Gastroesophageal sphincter (tissue), 4 donors: ENCODE results near the gene SQSTM1. TPM values are rescaled to one million over a fixed set of nuclear protein-coding genes. Genes with fewer than 3 reads are reported as not detected.

Experiments used
- ATAC-seq: fragments of 150-250 bp; one replicate; pipeline ENCODE4 v1.9.1; 2016; ENCODE audit warnings: mild to moderate bottlenecking, moderate library complexity
- H3K27ac ChIP-seq, 4 donors: fragments of 200-600 bp; sonication (generic) in 3 of 4; 1 replicate in 3 of 4; 2 replicates in 1 of 4; pipeline ENCODE4 v1.5.1; 2016 to 2019
- H3K27me3 ChIP-seq: fragments of 200-600 bp; sonication (generic); one replicate; pipeline ENCODE4 v1.5.1; 2019
- H3K36me3 ChIP-seq, 2 donors: fragments of 200-600 bp; sonication (generic); one replicate each; pipeline ENCODE4 v1.5.1; 2019; ENCODE audit warnings: control low read depth in 1 of 2
- H3K4me1 ChIP-seq, 3 donors: fragments of 200-600 bp; sonication (generic); 1 replicate in 2 of 3; 2 replicates in 1 of 3; pipeline ENCODE4 v1.5.1; 2016 to 2019; ENCODE audit warnings: control low read depth in 2 of 3
- H3K4me3 ChIP-seq, 2 donors: fragments of 200-600 bp; sonication (generic); one replicate each; pipeline ENCODE4 v1.5.1; 2019; ENCODE audit warnings: mild to moderate bottlenecking in 1 of 2, moderate library complexity in 1 of 2
- H3K9me3 ChIP-seq, 3 donors: fragments of 200-600 bp; sonication (generic); one replicate each; pipeline ENCODE4 v1.5.1; 2017 to 2019; ENCODE audit warnings: control low read depth in 2 of 3
- CTCF ChIP-seq, 4 experiments: fragments of 200-600 bp in 2 of 4; fragments of 450-650 bp in 2 of 4; sonication (generic) in 1 of 4; IDR thresholded peaks; one replicate each; pipeline ENCODE4 v1.5.1; 2017 to 2019; ENCODE audit warnings: antibody characterized with exemption in 4 of 4, mild to moderate bottlenecking in 2 of 4, moderate library complexity in 2 of 4
- EP300 ChIP-seq: sonication (generic); formaldehyde crosslinking; IDR thresholded peaks from one replicate; pipeline ENCODE4 v1.6.1; 2017; ENCODE audit warnings: antibody characterized with exemption, mild to moderate bottlenecking
- POLR2A ChIP-seq, 2 donors: fragments of 450-650 bp; IDR thresholded peaks; one replicate each; pipeline ENCODE4 v1.6.1; 2017; ENCODE audit warnings: antibody characterized with exemption in 2 of 2, mild to moderate bottlenecking in 2 of 2, moderate library complexity in 1 of 2
- POLR2AphosphoS5 ChIP-seq: sonication (generic); formaldehyde crosslinking; IDR thresholded peaks from one replicate; pipeline ENCODE4 v1.6.1; 2017; ENCODE audit warnings: antibody characterized with exemption
- WGBS, 2 donors: methylation state at CpG; one replicate each; pipeline ENCODE4 v1.1.5; 2018; ENCODE audit warnings: low coverage in 1 of 2; 5-methylcytosine and 5-hydroxymethylcytosine counted together
- total RNA-seq, 4 donors: library from RNA; depleted of rRNA; stranded (reverse); fragments of >200 nt; gene quantifications; one replicate each; pipeline ENCODE4 v1.1.0, GENCODE V29; 2016

Gene SQSTM1
- total RNA-seq, 4 donors from 2014 or later = 305 to 485 (median 408) TPM

GRCh38 chr5:179827680-179828079 is 7.0 kb downstream of the SQSTM1 start:
- Histone ChIP-seq H3K9me3 (no peaks in the 10 kb centered on the region), H3K27ac (peak overlapping the region in 2 of 4 donors; percentile 51 to 53), H3K4me3 (peak overlapping the region in 1 of 2 donors; percentile 6), H3K4me1 (peaks cover 0 to 91% (median 21%) of the 10 kb centered on the region in 3 donors), H3K27me3 (no peaks in the 10 kb centered on the region), H3K36me3 (peaks cover 0 to 99% of the 10 kb centered on the region in 2 donors)
- WGBS, 2 donors = 61 to 83% methylated on average over 1 to 6 of the region's 9 CpGs
- no peak for TF ChIP-seq EP300
- TF ChIP-seq POLR2A (IDR thresholded peaks at IDR 0.05) = no peak
- TF ChIP-seq CTCF (IDR thresholded peaks at IDR 0.05) = no peak
- TF ChIP-seq POLR2AphosphoS5 = no peak
- ATAC-seq = peak; percentile 42

- Histone ChIP-seq H3K9me3 (no peaks in the 10 kb centered on the region), H3K36me3 (peaks cover 0 to 100% of the 10 kb centered on the region in 2 donors), H3K27me3 (no peaks in the 10 kb centered on the region), H3K4me3 (no peak overlapping the region), H3K27ac (peak overlapping the region in 2 of 4 donors; percentile 5 to 44), H3K4me1 (peaks cover 0 to 91% (median 12%) of the 10 kb centered on the region in 3 donors)
- 83 to 93% methylated on average over 1 to 3 of the region's 3 CpGs for WGBS, 2 donors
- no peak for ATAC-seq
- no peak for TF ChIP-seq CTCF (IDR thresholded peaks at IDR 0.05)
- no peak for TF ChIP-seq EP300
- TF ChIP-seq POLR2A (IDR thresholded peaks at IDR 0.05) = no peak
- TF ChIP-seq POLR2AphosphoS5 = no peak
These were observed 8.2 kb downstream of the SQSTM1 start for GRCh38 chr5:179828756-179829421.

GRCh38 chr5:179829732-179830435 is 9.2 kb downstream of the SQSTM1 start:
- 68 to 82% methylated on average over 5 to 7 of the region's 7 CpGs for WGBS, 2 donors
- ATAC-seq = no peak

GRCh38 chr5:179830818-179831468 is 10.2 kb downstream of the SQSTM1 start:
- Histone ChIP-seq H3K27me3 (no peaks in the 10 kb centered on the region), H3K27ac (peak overlapping the region in 1 of 4 donors; percentile 21), H3K4me3 (no peak overlapping the region), H3K9me3 (no peaks in the 10 kb centered on the region), H3K36me3 (peaks cover 0 to 98% of the 10 kb centered on the region in 2 donors), H3K4me1 (peaks cover 0 to 79% (median 0%) of the 10 kb centered on the region in 3 donors)
- 78 to 97% methylated on average over 4 to 7 of the region's 7 CpGs for WGBS, 2 donors
- TF ChIP-seq POLR2AphosphoS5 = no peak
- no peak for TF ChIP-seq POLR2A (IDR thresholded peaks at IDR 0.05)
- no peak for TF ChIP-seq CTCF (IDR thresholded peaks at IDR 0.05)
- TF ChIP-seq EP300 = no peak
- ATAC-seq = no peak

More at GRCh38 chr5:179829732-179830435, 9.2 kb downstream of the SQSTM1 start:
- no peaks in the 10 kb centered on the region for H3K9me3 ChIP-seq
- no peak overlapping the region for H3K4me3 ChIP-seq
- no peak for TF ChIP-seq POLR2AphosphoS5
- no peak for TF ChIP-seq EP300
- TF ChIP-seq POLR2A (IDR thresholded peaks at IDR 0.05) = no peak
- no peak for TF ChIP-seq CTCF (IDR thresholded peaks at IDR 0.05)
- H3K27me3 ChIP-seq = no peaks in the 10 kb centered on the region
- peaks cover 0 to 98% of the 10 kb centered on the region in 2 donors for H3K36me3 ChIP-seq
- peak overlapping the region in 1 of 4 donors; percentile 44 for H3K27ac ChIP-seq
- peaks cover 0 to 84% (median 4%) of the 10 kb centered on the region in 3 donors for H3K4me1 ChIP-seq
